ENCODE results near the gene MYO10.
"Not testable (repeated sequence)": the region's sequence is repeated elsewhere in the genome, so short reads cannot be mapped to it uniquely, and the experiment has no call there.

Gene MYO10

GRCh38 chr5:16679190-16679589 lies 256.9 kb downstream of the MYO10 start:
- no peak for DNase-seq

GRCh38 chr5:16675806-16676205 lies 260.3 kb downstream of the MYO10 start:
- no peak for DNase-seq

GRCh38 chr5:16674750-16675149 lies 261.3 kb downstream of the MYO10 start:
- no peak for DNase-seq

GRCh38 chr5:16673241-16674201 lies 262.6 kb downstream of the MYO10 start:
- peak in 42 of 58 donors; percentile 18 to 80 (median 44) for DNase-seq

GRCh38 chr5:16671208-16671607 lies 264.9 kb downstream of the MYO10 start:
- no peak for DNase-seq

- no peak for DNase-seq
These were observed 266.3 kb downstream of the MYO10 start for GRCh38 chr5:16669776-16670175.

- no peak for DNase-seq
These were observed 267.5 kb downstream of the MYO10 start for GRCh38 chr5:16668631-16669030.

GRCh38 chr5:16668194-16668593 lies 267.9 kb downstream of the MYO10 start:
- DNase-seq = no peak

- DNase-seq = peak in 29 of 58 donors; percentile 6 to 60 (median 29)
These were observed 269.1 kb downstream of the MYO10 start for GRCh38 chr5:16666883-16667398.

GRCh38 chr5:16666130-16666882 lies 269.8 kb downstream of the MYO10 start:
- DNase-seq = no peak

GRCh38 chr5:16665601-16666000 lies 270.5 kb downstream of the MYO10 start:
- DNase-seq = no peak

GRCh38 chr5:16664368-16664767 lies 271.7 kb downstream of the MYO10 start:
- no peak for DNase-seq

- DNase-seq = no peak
These were observed 272.2 kb downstream of the MYO10 start for GRCh38 chr5:16663840-16664239.

- no peak for DNase-seq
These were observed 274.4 kb downstream of the MYO10 start for GRCh38 chr5:16661713-16662112.

- no peak for DNase-seq
These were observed 275.1 kb downstream of the MYO10 start for GRCh38 chr5:16660982-16661381.

- no peak for DNase-seq
These were observed 276.6 kb downstream of the MYO10 start for GRCh38 chr5:16659536-16659935.

- no peak for DNase-seq
These were observed 279.4 kb downstream of the MYO10 start for GRCh38 chr5:16656561-16657191.

- DNase-seq = no peak
These were observed 281.3 kb downstream of the MYO10 start for GRCh38 chr5:16654647-16655334.

GRCh38 chr5:16648739-16649138 lies 287.3 kb downstream of the MYO10 start:
- not testable (repeated sequence) for DNase-seq

GRCh38 chr5:16644301-16644889 lies 291.7 kb downstream of the MYO10 start:
- no peak for DNase-seq

- peak in 2 of 58 donors; percentile 1 to 38 for DNase-seq
These were observed 293.2 kb downstream of the MYO10 start for GRCh38 chr5:16642867-16643266.

Measured in anterior cingulate cortex (tissue), 58 donors.